GM21447 (cell line): ENCODE measurements around the gene C4BPB.

Experiments used
- ATAC-seq: cut with Tn5 transposase; IDR thresholded peaks from one replicate; pipeline ENCODE4 v1.9.1; 2021; ENCODE audit not compliant: unreplicated experiment

The C4BPB gene

DNA sequence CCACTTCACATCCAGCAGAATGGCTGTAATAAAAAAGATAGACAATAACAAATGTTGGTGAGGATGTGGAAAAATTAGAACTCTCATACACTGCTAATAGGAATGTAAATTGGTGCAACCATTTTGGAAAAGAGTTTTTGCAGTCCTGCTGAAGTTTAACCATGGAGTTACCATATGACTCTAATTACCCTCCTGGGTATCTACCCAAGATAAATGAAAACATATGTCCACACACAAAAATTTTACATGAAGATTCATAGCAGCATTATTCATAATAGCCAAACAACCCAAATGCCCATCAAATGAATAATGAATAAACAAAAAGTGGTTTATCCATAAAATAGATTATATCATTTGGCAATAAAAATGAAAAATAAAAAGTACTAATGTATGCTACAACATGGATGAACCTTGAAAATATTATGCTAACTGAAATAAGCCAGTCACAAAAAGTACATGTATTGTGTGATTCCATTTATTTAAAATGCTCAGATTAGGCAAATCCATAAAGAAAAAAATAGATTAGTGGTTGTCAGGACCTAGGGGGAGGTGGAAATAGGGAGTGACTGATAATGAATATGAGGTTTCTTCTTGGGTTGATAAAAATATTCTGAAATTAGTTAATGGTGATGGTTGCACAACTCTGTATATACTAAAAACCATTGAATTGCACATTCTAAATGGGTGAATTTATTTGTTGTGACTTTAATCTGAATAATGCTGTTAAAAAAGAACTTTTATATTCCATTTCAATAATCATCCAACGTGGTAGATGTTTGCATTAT, 41.8 kb downstream of the C4BPB start:
- ATAC-seq = no peak

DNA sequence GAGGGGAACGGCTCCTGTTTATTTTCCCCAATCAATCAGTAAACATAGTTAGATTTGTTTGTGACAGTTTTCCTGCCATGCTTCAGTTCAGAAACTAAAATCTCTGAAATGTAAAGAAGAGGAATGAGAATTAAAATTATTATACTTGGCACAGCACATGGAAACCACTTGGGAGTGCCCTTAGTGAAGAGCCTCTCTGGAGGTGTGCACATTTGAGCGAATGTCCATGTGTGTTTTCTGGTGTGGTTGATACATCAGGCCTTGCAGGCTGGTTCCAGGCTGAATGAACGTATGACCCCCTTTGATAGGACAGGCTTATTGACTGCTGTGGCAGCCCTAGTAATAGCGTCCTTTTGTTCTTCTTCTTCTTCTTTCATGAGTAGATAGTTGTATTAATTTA, 42.5 kb downstream of the C4BPB start:
- ATAC-seq = no peak

DNA sequence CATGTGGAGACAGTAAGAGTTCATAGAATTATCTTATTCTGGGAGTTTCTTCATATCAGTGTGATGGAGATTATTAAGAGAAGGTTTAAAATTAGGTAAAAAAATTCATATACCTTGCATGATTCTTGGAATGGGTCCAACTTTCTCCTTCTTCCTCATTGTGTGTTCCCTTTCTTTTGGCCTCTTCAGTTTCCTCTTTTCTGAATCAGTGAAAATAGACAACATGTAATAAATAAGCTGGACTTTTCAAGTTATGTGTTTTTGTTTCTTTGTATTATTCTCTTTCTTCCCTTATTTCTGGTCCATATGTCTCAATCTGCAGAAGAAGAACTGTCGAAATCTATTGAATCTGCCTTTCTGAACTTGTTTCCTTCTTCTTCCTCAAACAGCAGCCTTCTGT, 45.9 kb downstream of the C4BPB start:
- no peak for ATAC-seq

DNA sequence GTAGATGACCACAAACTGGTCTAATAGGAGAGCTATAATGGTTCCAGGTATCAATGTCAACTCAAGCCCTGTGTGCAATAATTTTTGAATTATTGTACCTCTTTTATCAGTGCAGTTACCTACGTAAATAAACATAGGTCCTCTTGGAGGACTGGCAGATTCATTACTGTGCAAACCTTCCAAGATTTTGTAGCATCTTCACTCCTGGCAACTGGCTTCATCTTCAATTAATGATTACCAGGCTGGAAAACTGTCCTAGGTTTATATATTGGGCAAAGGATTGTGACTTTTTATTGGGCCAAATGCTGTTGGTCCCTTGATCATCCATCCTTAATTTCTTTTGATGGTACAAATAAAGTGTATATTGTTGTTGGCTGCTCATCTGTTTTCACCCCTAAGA, 51.0 kb downstream of the C4BPB start:
- ATAC-seq = no peak

DNA sequence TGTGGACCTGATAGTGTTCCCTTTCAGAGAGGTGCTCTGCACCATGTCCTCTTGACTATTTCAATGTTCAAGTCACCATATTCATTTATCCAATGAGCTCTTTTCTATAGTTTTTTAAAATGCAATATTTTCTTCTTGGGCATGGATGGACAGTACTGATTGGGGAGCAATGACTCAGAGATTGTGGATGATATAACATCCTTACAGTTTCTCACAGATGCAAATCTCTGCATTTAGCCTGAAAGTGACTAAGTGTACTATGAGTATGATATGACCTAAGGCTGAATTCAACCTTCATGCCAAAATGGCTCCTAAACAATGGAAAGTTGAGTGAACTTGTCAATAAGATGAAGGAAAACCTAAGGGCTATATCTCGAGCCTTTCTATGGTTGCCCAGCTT, 51.9 kb downstream of the C4BPB start:
- no peak for ATAC-seq

DNA sequence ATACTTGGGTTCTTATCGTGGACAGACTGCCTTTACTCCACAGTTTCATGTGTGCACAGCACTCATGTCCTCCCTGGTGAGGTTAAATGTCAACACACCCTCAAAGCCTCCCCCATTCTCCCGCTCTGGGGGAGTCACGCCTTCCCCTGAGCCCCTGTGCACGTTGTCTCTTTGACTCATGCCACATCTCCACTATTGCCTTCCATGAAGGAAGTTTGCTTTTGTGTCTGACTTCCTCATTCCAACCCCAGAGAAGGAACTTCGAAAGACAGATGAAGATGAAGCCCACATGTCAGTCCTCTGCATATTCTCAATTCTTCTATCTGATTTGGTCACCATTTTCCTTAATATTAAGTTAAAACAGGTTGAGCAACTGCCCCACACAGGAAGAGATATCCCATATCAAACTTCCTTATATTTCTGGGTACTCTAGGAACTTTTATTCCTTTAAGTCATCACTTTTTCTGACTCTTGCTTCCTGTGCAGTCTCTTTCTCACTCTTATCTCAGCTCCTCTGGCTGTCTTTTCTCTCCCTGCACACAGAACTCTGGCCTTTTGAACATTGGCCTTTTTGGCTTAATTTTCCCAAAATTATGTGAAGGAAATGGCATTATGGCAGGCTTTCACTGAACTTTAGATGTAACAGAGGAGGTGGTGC, 56.9 kb downstream of the C4BPB start:
- ATAC-seq = no peak
